COR-L47 (cell line): ENCODE measurements around the gene NFIB.
A peak's percentile ranks its signal among the peaks of the same experiment; 100 is the strongest.

Source experiments
- DNase-seq: peaks from one replicate; lab custom pipeline; 2025; lab: John Stamatoyannopoulos, UW

Gene NFIB

DNA sequence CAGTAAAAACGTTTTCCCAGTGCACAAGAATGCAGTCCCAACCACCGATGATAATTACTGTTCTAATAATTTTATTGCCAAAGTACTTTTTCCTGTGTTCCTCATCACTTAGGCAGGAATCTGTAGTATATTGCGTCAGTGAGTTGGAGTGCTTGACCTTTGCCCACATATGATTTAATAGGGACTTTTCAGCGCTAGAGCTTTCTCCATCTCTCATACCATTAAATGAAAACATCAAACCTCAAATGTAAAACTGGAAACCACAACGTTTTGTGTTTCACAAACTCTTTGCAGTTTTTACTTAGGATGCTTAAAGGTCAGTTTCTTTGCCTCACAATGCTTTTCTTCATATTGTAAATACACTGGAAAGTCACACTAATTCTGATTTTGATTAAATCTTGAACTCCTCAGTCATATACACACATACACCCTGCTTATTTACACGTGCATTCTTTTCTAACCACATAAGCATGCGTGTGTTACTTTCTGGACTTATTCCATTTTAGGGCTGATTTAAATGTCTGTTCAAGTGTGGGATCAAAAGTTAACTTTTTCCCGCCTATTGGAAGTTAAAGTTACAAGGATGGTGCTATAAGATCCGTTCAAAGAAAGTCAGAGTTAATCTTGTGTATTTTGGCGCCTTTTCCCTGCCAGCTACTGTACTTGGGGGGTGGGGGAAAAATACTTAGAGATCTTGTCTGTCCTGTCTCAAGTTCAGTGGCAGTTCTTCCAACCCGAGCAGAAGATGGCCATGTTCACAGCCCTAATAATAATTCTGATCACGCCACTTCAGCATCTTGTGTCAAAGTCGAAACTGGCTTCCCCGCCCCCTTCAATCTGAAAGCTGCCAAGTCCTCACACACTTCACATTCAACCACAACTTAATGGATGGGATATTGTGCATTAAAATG is 6.6 kb upstream of the NFIB start:
- peak; percentile 29 for DNase-seq

DNA sequence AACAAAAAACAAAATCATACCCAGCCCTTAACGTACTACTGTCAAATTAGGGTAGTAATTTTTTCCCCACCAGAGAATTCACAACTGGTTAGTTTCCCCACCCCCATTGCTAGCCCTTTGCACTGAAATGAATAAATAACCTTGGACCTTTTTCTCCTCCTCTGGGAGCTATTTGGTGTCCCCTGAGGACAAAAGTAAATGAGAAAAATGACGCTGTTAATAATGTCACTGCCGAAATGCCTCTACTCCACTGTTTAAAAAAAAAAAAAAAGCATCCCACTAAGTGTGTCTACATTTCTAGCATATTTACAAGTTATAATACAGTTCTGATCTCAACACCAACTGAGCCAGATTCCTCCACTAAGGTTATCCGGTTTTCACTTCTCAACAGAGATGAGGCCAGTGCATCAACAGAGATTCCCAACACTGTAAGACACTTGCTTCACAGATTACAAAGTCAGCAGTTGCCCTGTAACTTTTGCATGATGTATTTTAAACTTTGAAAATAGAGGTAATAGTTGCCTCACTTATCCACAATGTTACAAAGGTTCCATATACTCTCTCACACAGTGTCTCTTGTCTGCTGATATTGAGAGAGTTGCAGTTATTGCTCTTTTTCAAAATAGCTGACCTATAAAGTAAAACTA is 5.1 kb upstream of the NFIB start:
- no peak for DNase-seq

DNA sequence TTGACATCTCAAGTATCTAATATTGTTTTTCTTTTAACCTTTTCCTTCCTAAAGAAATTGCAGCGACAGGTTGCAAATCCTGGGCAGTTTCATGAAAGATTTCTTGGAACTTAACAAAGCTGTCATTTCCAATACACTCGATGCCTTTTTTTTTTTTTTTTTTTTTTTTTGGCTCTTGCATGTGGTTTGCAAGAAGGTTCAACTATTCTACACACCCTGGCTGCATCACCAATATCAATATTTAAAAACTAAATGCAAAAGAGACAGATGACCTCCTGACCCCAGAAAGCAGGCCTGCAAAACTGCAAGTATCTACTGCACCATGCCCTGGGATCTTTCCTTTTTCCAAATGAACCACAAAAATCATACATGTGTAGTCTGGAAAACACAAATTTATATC is 4.4 kb upstream of the NFIB start:
- no peak for DNase-seq

DNA sequence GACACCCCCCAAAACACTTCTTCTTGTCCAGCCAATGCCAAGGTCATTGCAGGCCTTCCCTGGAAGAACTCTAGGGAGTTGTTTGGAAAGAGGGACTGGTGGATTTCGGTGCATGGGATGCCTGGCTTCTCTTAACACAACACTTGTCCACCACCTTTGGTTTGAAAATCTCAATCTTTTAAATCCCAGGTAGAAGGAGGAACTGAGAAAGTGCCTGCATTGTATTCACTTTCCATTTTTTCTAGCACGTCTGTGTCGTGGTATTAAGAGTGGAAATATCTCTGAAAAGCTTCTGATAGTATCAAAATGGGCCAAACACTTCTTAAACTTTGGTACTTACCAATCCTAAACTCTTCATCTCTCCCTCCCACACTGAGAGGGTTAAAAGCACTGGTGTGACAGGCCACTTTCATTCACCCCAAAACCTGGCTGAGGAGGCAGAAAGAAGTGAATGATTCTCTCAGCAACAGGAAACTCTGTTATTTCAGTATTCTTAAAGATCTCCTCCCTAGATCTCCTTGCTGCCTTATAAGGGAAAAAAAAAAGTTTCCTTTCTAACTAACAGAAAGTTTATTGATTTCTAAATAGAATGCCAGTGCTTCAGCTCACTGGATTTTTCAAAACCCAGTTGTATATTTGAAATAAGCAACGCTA is 3.9 kb upstream of the NFIB start:
- DNase-seq: no peak

DNA sequence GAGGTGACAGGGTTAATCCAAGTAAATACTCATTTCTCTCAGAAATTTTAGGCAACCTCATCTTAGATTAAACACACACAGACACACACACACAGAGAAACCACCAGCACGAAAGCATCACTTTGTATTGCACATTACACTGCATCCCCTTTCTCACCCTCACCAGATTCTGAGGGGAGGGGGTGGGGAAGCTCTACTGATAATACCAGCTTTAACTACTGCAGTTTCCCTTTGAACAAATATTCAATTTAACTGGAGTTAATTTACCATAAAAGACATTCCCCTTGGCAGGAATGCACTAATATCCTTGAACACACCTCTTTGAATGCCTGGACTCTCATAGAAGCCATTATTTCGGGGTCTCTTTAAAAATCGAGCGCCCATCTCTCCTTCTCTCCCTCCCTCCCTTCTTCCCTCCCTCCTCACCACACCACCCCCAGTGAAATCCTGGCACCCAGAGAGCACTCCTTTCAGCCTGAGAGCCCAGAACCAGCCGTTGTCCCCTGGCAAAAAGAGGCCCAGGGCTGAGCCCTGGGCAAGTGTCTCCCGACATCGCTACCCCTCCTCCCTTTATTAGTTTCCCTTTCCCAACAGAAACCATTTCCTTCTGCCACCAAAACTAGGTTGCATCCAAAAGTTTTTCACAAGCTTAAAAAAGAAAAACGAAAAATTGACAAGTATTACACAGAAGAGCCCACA is 2.8 kb upstream of the NFIB start:
- DNase-seq: peak; percentile 38

DNA sequence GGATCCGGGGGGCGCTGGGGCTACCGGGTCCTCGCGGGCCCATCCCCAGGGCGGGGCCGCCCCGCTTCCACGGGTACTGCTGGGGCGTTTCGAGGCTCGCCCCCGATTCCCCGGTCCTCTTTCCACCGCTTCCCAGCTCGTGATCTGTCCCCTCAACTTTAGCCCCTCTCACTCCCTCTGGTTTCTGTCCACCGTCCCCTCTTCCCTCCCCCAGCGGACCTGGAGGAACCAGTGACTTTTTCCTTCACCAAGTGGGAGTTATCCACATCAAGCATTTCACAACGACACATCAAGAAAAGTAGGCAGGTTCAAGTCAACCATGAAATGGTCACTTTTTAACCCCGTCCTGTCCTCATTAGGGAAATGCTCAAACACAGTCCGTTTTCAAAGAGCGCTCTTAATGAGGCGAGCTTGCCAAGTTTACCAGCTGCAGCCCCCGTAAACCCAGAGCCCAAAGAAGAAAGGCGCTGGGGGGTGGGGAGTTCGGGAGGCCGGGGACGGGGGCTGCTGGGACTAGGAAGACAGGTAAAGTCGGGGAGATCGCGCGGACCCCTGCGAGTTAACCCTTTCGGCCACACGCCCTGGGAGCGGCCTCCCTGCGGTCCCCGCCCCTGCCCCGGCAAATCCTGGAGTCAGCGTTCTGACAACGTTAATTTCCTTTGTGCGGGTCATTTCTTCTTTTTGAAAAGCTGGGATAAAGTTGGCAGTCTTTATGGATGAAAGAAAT is 2.1 kb upstream of the NFIB start:
- DNase-seq: peak; percentile 70

DNA sequence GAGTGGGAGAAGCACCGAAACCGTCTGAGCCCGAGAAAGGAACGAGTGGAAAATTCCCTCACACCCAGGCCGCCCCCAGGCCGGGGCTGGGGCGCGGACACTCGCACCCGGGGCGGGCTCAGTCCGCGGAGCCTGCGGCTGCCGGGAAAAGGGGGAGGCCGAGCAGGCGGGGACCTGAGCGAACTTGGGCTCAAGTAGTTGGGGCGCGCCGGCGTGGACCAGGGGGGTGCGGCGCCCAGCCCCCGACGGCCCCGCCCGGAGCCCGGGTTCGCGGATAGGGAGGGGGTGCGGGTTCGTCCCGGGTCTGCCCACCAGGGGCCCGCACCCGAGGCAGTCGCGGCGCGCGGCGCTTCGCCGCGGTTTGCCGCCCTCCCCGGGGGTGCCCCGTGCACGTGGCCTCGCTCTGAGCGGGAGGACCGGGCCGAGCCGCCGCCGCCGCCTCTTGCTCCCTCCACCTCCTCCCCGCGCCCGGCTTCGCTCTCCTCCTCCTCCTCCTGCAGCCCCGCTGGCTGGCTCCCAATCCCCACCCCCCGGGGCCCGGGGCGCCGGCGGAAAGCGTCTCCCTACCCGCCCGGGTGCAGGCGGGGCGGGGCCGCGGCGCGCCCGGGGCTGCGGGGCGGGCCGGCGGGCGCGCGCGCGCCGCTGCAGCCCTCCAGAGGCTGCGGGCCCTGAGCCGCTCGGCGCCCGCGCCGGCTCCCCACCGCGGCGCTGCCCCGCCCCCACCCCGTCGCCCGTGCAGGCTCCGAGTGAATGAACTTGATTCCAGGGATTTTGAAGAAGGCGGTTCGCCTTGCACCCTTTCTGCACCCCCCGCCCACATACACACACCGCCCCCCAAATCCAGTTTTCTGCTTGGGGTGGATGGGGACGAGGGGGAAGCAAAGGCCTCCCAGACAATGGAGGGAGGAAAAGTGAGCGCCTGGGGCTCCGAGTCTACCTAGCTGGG is 1.3 kb upstream of the NFIB start:
- DNase-seq: peak; percentile 95

DNA sequence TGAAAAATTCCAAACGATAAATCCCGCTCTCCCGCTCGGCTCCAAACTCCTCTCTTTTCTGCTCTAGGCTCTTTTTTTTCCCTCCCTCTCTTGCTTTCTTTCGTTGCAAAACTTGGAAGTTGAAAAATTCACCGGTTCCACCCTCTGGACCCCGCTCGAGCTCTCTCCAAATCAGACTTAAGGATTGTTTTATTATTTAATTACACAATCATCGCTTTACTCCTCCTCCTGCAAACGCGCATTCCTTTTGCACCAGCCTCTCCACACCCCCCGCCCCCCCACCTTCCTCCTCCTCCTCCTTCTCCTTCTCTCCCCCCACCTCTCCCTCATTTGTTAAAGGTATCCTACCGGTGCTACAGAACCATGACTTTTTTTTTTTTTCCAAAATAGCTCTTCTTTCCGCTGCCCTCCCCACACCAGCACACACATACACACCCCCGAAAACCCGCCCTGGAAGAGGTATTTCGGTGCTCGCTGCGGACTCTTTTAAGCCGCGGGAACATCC is 535 bp upstream of the NFIB start:
- DNase-seq: peak; percentile 86

DNA sequence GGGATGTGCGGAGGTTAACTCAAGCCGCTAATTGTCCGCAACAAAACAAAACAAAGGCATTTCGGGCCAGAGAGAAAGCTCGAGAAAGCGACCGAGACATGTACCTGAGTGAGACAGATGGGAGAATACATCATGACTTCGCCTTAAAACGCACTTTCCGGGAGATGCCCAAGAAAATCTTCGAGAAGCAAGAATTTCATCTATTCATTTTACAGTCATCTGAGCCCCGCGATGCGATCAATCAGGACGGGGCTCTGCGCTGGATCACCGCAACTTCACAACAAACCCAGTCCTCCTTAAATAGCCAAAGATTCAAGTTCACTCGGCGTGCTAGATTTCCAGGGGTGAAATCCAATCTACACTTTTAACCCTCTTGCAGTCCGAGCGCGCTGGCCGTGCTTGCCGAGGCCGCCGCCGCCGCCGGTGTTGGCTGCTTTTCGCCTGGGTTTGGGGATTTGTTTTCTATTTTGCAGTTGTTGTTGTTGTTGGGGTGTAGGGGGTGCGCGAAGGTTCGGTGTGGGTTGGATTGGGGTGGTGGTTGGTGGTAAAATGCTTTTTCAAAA is 482 bp downstream of the NFIB start:
- DNase-seq: peak; percentile 25

DNA sequence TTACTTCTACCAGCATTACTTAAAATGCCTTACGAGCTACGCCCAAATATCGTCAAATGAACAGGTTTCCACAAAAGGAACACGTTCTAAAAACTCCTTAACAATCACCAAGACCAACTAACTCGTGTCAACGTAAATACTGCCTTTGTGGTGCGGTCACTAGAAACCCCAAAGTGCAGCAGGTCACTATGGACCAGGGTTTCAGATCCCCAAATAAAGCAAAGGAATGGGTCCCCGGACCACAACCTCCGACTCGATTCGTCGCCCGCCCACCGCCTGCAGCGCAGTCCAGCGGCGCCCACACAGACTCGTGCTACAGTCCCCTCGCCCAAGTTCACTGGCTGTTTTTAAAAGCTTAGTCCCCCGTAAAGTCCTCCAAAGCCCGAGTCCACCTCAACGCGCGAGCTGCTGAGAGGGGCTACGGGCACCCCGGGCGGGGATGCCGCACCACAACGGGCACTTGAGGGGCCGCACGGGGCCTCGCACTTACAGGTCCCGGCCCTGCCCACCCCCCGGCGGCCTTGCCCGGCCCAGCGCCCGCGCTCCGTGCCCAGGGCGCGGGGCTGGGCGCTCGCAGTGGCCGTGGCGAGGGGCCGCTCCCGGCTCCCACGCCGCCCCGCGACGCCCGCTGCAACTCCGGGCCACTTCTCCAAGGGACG is 1.1 kb downstream of the NFIB start:
- DNase-seq: no peak

DNA sequence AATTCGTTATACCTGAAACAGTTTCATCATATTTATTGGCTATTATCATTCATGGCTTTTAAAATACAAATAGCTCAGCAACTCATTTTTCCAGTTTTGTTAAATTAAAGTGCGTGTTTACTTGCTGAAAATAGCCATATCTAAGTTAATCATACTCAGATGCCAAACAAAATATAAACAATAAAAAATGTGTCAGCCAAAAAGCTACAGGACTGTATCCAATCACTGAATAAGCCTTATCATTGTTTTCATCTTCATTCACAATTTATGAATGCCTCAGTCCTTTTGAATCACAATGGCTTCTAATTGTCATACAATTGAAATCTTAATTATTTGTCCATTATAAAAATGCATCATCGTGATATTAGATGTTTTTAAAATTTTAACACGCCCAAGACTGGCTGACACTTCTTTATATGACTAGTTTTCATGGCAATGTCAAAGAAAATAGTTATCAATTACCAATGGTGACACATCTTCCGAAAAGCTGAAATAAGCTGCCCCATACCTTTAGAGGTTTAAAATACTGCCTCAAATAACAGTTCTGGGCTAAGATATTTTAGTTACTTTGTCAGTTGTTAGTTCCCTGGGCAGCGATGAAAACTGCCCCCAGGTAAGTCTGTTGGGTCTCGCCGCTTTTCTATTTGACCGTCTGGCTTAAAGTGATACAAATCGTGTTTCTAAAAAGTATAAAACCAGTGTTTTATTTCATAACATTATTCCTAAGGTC is 1.8 kb downstream of the NFIB start:
- DNase-seq: no peak

DNA sequence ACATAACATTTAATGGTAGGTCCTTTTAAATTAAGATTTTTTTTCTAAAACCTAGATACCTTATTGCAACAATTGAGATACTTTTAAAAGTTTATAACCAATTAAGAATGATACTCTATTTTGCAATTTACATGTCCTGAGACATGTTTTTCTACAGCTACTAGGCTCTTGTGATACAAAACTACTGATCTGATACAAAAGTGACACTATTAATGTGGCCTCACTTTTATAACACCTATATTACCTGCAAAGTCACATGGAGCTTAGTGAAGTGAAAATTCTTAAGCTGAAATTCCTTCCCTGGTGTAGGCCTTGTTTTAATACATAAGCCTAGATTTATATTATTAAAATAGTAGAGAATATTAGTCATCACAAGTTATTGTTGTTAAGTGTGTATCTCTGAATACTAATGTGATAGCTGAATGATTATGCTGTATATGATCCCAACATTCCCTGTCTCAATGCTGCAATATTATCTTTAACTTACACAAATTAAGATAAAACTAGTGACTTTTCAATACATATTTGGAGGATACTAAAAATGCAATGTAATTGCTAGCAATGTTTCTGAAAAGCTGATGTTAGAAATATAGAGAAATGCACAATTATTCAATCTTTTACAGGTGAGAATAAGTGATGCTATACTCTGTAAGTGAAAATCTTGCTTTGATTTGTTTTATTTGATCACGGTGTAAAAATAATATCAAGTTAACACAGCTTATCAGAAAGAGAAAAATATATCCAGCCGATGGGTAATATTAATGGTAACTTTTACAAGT is 2.6 kb downstream of the NFIB start:
- DNase-seq: no peak

DNA sequence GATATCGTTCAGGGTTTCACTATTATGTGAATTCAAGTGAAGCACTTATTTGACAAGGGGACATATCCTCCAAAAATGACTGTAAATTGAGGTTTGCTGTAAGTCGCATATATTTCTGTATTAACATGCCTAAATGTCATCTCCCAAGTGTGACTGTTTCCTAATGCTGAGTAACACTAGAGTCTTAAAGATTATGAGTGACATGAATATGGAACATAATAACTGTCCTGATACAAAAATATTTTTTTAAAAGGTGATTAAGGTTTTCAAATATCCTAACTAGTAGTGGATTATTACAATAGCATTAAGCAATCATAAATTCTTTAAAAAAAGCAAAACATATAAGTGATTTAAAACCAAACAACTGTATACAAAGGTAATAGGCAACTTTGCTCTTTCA is 3.6 kb downstream of the NFIB start:
- no peak for DNase-seq

DNA sequence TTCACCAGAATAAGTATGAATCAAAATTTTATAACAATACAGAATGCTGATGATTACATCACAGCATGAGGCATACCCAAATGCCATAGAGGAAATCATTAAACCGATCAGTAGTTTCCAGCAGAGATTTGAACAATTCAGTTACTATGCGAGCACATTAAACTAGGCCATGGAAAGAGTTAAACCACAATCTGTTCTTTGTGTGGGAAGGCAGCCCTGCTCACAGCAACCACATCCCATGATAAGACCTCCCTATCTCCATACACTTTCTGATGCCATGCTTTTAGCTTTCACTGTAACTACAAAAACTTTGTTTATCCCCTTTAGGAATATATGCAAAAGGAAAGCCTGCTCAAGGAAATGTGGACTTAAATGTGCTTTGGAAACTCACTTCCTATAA is 4.5 kb downstream of the NFIB start:
- no peak for DNase-seq

DNA sequence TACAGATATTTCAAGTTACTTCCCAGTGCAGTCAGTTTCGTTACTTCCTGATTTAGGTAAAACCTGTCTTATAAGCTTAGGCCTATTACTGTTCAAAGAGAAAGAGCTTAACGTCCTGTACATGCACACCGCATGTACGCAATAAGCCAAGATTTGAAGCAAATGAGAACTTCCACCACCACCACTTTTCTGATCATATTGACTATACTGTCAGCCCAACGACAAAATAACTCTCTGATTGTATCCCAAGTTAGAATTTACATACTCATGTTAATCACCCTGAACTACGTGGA is 5.1 kb downstream of the NFIB start:
- DNase-seq: no peak

DNA sequence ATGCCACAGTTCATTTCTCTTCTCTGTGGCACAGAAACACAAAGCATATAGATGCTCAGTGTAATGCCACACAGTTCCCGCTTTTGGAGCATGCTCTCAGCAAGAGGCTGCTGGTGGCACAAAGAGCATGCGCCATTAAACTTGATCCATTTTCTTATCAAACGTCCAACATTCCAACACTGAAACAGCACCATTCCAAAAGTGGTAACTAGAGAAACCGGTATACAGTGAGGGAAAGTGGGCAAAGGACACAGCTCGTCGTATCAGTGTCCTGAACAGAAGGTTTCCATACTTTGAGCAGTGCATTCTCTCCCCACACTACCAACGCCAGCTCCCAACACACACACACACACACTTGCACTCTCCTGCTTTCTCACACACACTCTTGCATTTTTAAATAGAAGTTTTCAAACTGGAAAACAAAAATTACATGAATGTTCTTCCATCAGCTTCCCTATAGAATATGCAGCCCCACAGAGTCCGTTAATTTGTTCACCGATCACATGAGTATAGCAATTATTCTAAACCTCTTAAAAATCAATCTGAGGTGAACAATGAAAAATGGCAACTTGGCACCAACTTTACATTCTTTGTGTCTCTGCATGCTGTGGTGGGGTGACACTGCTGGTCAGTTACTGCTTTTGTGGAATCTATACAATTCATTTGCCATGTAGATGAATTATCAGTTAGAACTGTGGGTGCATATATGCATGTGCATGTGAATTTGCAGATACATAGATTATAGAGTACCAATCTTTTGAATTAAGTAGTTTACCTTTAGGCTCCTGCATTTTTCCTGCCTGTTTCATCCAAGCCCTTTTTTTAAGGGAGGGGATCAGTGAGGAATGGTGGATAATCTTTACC is 5.7 kb downstream of the NFIB start:
- no peak for DNase-seq
